Activated naive CD8-positive, alpha-beta T cell (primary cell): ENCODE measurements around the gene TRIM52.
"Not testable (repeated sequence)": the region's sequence is repeated elsewhere in the genome, so short reads cannot be mapped to it uniquely, and the experiment has no call there.

Experiments used
- H3K27ac Mint-ChIP-seq: one replicate; pipeline ENCODE4 v1.8.0; 2021; ENCODE audit warnings: mixed read lengths
- H3K27me3 Mint-ChIP-seq: one replicate; pipeline ENCODE4 v1.8.0; 2021; ENCODE audit warnings: mixed read lengths
- H3K36me3 Mint-ChIP-seq: one replicate; pipeline ENCODE4 v1.8.0; 2021; ENCODE audit warnings: mixed read lengths
- H3K4me1 Mint-ChIP-seq: one replicate; pipeline ENCODE4 v1.8.0; 2021; ENCODE audit warnings: low read depth, mixed read lengths
- H3K4me3 Mint-ChIP-seq: one replicate; pipeline ENCODE4 v1.8.0; 2021; ENCODE audit warnings: mild to moderate bottlenecking, mixed read lengths
- H3K9me3 Mint-ChIP-seq: one replicate; pipeline ENCODE4 v1.8.0; 2021; ENCODE audit warnings: low read depth, mixed read lengths

Gene TRIM52

GRCh38 chr5:181260720-181261319, at the start of gene TRIM52:
TRIM52 (minus strand) TSS chr5:181261143; CDS start chr5:181260813, 330 bp downstream.
- Mint-ChIP-seq H3K27me3 (no peaks in the 10 kb centered on the region), H3K4me1 (peaks cover 43% of the 10 kb centered on the region), H3K27ac (peak within 1 kb of the TSS; percentile 96)

GRCh38 chr5:181287331-181287730, 26.4 kb upstream of the TRIM52 start:
- not testable (repeated sequence) for H3K9me3 Mint-ChIP-seq, H3K27ac Mint-ChIP-seq

More at GRCh38 chr5:181260720-181261319, at the start of gene TRIM52:
- H3K36me3 Mint-ChIP-seq: peaks cover 8% of the 10 kb centered on the region
- H3K4me3 Mint-ChIP-seq: peak within 1 kb of the TSS; percentile 98
- H3K9me3 Mint-ChIP-seq: no peaks in the 10 kb centered on the region

GRCh38 chr5:181285962-181286705, 25.2 kb upstream of the TRIM52 start:
- not testable (repeated sequence) for H3K9me3 Mint-ChIP-seq, H3K4me3 Mint-ChIP-seq, H3K27me3 Mint-ChIP-seq, H3K4me1 Mint-ChIP-seq, H3K27ac Mint-ChIP-seq, H3K36me3 Mint-ChIP-seq

More at GRCh38 chr5:181287331-181287730, 26.4 kb upstream of the TRIM52 start:
- H3K27me3 Mint-ChIP-seq, H3K36me3 Mint-ChIP-seq, H3K4me1 Mint-ChIP-seq, H3K4me3 Mint-ChIP-seq: not testable (repeated sequence)

DNA sequence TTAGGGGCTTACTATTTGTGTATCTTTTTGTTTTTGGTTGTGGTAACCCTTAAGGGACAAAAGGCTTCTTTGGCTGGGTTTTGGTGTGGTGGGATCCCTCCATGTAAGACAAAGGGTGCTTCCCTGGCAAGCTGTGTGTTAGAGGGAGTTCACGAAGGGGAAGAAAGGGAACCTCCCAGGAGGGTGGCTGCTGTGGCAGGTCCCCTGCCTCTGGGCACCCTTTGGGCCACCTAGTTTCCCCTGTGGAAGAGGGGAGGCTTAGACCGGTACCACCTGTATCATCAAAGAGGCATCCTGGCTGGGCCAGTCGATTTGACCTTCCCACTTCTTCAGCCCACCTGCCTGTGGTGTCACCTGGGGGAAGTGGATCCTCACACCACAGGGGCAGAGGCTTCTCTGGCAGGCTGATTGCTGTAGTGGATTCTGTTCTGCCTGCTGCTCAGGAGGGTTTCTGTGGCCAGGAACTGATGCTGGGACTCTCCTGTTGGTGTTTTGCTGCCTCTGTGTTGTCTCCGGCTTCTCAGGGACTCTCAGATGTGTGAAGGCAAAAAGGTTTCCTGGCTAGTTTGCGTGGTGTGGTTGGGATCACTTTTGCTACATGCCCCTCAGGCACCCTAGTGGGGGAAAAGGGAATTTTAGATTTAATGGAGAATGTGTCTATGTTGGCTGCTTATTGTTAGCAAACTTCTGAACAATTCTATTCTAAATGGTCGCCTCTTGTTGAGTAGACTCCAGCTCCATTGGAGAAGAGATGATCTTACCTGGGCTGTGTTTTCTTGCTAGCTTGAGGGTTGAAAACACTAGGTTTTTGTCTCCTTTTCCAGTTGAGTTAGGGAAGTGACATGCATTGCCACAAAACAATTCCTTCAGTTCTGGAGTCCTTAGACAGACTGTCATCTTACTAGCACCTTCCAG, 23.2 kb upstream of the TRIM52 start:
- H3K4me3 Mint-ChIP-seq, H3K36me3 Mint-ChIP-seq, H3K4me1 Mint-ChIP-seq, H3K27ac Mint-ChIP-seq, H3K27me3 Mint-ChIP-seq, H3K9me3 Mint-ChIP-seq: not testable (repeated sequence)

GRCh38 chr5:181283347-181283746, 22.4 kb upstream of the TRIM52 start:
- H3K4me3 Mint-ChIP-seq: no peak overlapping the region
- H3K27me3 Mint-ChIP-seq: no peaks in the 10 kb centered on the region
- H3K9me3 Mint-ChIP-seq: no peaks in the 10 kb centered on the region
- H3K27ac Mint-ChIP-seq: no peak overlapping the region
- H3K36me3 Mint-ChIP-seq: no peaks in the 10 kb centered on the region
- no peaks in the 10 kb centered on the region for H3K4me1 Mint-ChIP-seq

- Mint-ChIP-seq H3K27me3 (no peaks in the 10 kb centered on the region), H3K27ac (no peak overlapping the region), H3K36me3 (no peaks in the 10 kb centered on the region), H3K4me3 (no peak overlapping the region), H3K4me1 (no peaks in the 10 kb centered on the region), H3K9me3 (no peaks in the 10 kb centered on the region)
These were observed 21.9 kb upstream of the TRIM52 start for GRCh38 chr5:181282874-181283273.

- H3K9me3 Mint-ChIP-seq, H3K27me3 Mint-ChIP-seq, H3K36me3 Mint-ChIP-seq, H3K4me1 Mint-ChIP-seq, H3K27ac Mint-ChIP-seq, H3K4me3 Mint-ChIP-seq: not testable (repeated sequence)
These were observed 21.5 kb upstream of the TRIM52 start for GRCh38 chr5:181282415-181282814.

DNA sequence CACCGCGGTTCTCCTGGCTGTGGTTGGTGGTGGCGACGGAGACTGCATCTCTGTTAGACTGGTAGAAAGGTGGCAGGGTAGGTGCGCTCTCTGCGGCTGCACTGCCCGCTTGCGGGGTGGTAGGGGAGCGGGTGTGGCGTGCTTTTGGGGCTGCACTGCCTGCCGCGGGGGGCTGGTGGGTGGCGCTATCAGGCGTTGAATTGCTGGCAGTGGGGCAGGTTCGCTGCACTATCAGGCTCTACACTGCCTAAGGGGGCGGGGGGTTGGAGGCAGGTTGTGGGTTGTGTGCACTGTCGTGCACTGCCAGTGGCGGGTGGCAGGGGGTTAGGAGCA, 21.0 kb upstream of the TRIM52 start:
- Mint-ChIP-seq H3K27ac (no peak overlapping the region), H3K4me1 (no peaks in the 10 kb centered on the region), H3K9me3 (no peaks in the 10 kb centered on the region), H3K4me3 (no peak overlapping the region), H3K36me3 (no peaks in the 10 kb centered on the region), H3K27me3 (no peaks in the 10 kb centered on the region)

- Mint-ChIP-seq H3K27ac (no peak overlapping the region), H3K27me3 (no peaks in the 10 kb centered on the region), H3K4me3 (no peak overlapping the region), H3K9me3 (no peaks in the 10 kb centered on the region), H3K36me3 (no peaks in the 10 kb centered on the region), H3K4me1 (no peaks in the 10 kb centered on the region)
These were observed 20.4 kb upstream of the TRIM52 start for GRCh38 chr5:181281077-181281983.

DNA sequence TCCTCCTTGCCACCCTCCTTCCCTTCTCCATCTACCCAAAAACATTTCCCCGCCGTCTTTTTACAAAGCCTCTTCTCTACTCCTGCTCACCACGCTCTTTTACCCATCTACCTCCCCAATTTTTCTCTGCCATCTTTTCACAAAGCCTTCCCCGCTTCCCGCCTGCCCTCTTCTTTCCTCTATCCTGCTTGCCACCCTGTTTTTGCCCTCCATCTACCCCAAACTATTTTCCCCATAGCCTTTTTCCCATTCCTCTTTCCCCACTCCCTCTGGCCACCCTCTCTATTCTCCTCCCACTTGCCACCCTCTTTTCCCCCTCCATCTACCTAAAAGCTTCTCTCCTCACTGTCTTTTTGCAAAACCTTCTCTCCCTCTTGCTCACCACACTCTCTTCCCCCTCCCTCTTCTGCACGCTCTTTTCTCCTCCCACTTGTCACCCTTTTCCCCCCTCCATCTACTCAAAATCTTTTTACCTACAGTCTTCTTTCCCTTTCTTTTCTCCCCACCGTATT, 19.4 kb upstream of the TRIM52 start:
- no peaks in the 10 kb centered on the region for H3K27me3 Mint-ChIP-seq
- no peaks in the 10 kb centered on the region for H3K36me3 Mint-ChIP-seq
- H3K4me3 Mint-ChIP-seq: no peak overlapping the region
- H3K9me3 Mint-ChIP-seq: no peaks in the 10 kb centered on the region
- H3K27ac Mint-ChIP-seq: no peak overlapping the region
- H3K4me1 Mint-ChIP-seq: no peaks in the 10 kb centered on the region

GRCh38 chr5:181273433-181273744, 12.4 kb upstream of the TRIM52 start:
- H3K27ac Mint-ChIP-seq, H3K9me3 Mint-ChIP-seq, H3K4me3 Mint-ChIP-seq: not testable (repeated sequence)

DNA sequence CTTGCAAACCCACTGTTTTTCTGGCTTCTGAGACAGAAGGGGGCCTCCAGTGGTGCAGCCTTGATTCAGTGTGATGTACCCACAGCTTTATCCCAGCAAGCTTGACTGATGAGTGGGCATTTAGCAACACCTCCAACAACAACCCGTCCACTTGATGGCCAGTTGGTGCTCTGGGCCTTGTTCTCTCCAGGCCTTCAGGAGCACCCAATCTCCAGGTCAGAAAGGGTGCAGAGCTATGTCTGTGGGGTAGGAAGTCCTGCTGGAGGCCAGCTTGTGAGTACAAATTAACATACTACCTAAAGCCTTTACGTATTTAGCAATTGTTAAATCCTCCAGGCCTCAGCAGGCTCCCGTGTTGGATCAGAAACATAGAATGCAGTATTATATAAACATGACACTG, 10.1 kb upstream of the TRIM52 start:
- H3K27me3 Mint-ChIP-seq: no peaks in the 10 kb centered on the region
- H3K9me3 Mint-ChIP-seq: no peaks in the 10 kb centered on the region
- H3K36me3 Mint-ChIP-seq: no peaks in the 10 kb centered on the region
- no peak overlapping the region for H3K4me3 Mint-ChIP-seq
- no peak overlapping the region for H3K27ac Mint-ChIP-seq
- no peaks in the 10 kb centered on the region for H3K4me1 Mint-ChIP-seq

More at GRCh38 chr5:181273433-181273744, 12.4 kb upstream of the TRIM52 start:
- H3K36me3 Mint-ChIP-seq, H3K4me1 Mint-ChIP-seq, H3K27me3 Mint-ChIP-seq: not testable (repeated sequence)

DNA sequence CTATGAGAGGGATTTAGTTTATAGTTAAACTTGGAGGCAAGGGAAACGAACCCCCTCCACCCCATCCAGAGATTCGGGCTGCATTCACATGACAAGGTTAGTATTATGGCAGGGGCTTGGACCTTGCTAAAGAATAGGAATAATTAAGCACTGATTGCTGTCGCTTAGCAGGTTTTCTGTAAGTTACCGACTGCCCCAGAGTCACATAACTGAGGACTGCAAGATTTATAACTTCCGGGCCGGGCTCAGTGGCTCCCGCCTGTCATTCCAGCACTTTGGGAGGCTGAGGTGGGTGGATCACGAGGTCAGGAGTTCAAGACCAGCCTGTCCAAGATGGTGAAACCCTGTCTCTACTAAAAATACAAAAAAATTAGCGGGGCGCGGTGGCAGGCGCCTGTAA, 7.0 kb upstream of the TRIM52 start:
- not testable (repeated sequence) for H3K27me3 Mint-ChIP-seq, H3K27ac Mint-ChIP-seq, H3K9me3 Mint-ChIP-seq, H3K36me3 Mint-ChIP-seq, H3K4me3 Mint-ChIP-seq, H3K4me1 Mint-ChIP-seq

DNA sequence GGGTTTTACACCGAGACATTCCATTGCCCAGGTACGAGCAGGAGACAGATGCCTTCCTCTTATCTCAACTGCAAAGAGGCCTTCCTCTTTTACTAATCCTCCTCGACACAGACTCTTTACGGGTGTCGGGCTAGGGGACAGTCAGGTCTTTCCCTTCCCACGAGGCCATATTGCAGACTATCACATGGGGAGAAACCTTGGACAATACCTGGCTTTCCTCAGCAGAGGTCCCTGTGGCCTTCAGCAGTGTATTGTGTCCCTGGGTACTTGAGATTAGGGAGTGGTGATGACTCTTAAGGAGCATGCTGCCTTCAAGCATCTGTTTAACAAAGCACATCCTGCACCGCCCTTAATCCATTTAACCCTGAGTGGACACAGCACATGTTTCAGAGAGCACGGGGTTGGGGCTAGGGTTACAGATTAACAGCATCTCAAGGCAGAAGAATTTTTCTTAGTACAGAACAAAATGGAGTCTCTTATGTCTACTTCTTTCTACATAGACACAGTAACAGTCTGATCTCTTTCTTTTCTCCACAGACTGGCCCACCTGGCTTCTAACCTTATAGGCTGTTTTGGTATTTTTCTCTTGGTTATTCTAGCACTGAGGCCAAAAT, 6.5 kb upstream of the TRIM52 start:
- H3K36me3 Mint-ChIP-seq, H3K27me3 Mint-ChIP-seq, H3K27ac Mint-ChIP-seq, H3K9me3 Mint-ChIP-seq, H3K4me3 Mint-ChIP-seq, H3K4me1 Mint-ChIP-seq: not testable (repeated sequence)
